Caco-2 (cell line): Measurements from ENCODE around the gene EXOSC3. TPM values are rescaled to one million over a fixed set of nuclear protein-coding genes. Genes with fewer than 3 reads are reported as not detected.
"Not testable (repeated sequence)": the region's sequence is repeated elsewhere in the genome, so short reads cannot be mapped to it uniquely, and the experiment has no call there.

Source experiments
- BruUV-seq: library from RNA; stranded (reverse); fragments of 400-500 nt; replicated peaks from 2 replicates; lab custom pipeline; 2021; lab: Mats Ljungman, UMichigan
- CTCF ChIA-PET: fragments of 300-600 bp; sonication (Branson Sonifier 250); formaldehyde crosslinking; loops from one replicate; lab custom pipeline; 2022; ENCODE audit warnings: antibody characterized with exemption; lab: Charles Lee
- POLR2A ChIA-PET: fragments of 300-600 bp; sonication (Branson Sonifier 250); formaldehyde crosslinking; loops from one replicate; lab custom pipeline; 2022; ENCODE audit warnings: antibody characterized with exemption; lab: Charles Lee
- DNase-seq, 2 experiments: peaks; one replicate each; pipeline versions ENCODE4 v3.0.0 to v3.0.0-alpha.2; 2020 to 2022
- H3K27me3 ChIP-seq: replicated peaks from 2 replicates; pipeline ENCODE4 v1.6.0; 2011; ENCODE audit warnings: low read length; ENCODE audit not compliant: control insufficient read depth, insufficient read depth
- H3K36me3 ChIP-seq: 2 replicates; pipeline ENCODE4 v1.5.1; 2011; ENCODE audit warnings: low read length; ENCODE audit not compliant: control insufficient read depth, insufficient read depth
- H3K4me1 ChIP-seq: fragments of 250-450 bp; sonication (Bioruptor Pico); 2 replicates; pipeline ENCODE4 v1.5.1; 2020; ENCODE audit warnings: mild to moderate bottlenecking
- H3K4me3 ChIP-seq: 2 replicates; pipeline ENCODE4 v1.5.1; 2011; ENCODE audit warnings: low read depth, mild to moderate bottlenecking, control low read depth, low read length
- H3K9me3 ChIP-seq: fragments of 250-450 bp; sonication (Bioruptor Pico); 2 replicates; pipeline ENCODE4 v1.5.1; 2020; ENCODE audit warnings: mild to moderate bottlenecking, moderate library complexity
- H3K27ac Mint-ChIP-seq: one replicate; pipeline ENCODE4 v1.8.0; 2022; ENCODE audit warnings: mixed read lengths; ENCODE audit not compliant: unreplicated experiment
- H3K27me3 Mint-ChIP-seq: one replicate; pipeline ENCODE4 v1.8.0; 2022; ENCODE audit warnings: mixed read lengths; ENCODE audit not compliant: insufficient read depth, unreplicated experiment
- H3K36me3 Mint-ChIP-seq: one replicate; pipeline ENCODE4 v1.8.0; 2022; ENCODE audit warnings: mild to moderate bottlenecking, mixed read lengths; ENCODE audit not compliant: insufficient read depth, unreplicated experiment
- H3K4me1 Mint-ChIP-seq: one replicate; pipeline ENCODE4 v1.8.0; 2022; ENCODE audit warnings: low read depth, mixed read lengths; ENCODE audit not compliant: unreplicated experiment
- H3K4me3 Mint-ChIP-seq: one replicate; pipeline ENCODE4 v1.8.0; 2022; ENCODE audit warnings: mild to moderate bottlenecking, moderate library complexity, mixed read lengths; ENCODE audit not compliant: unreplicated experiment
- H3K9me3 Mint-ChIP-seq: one replicate; pipeline ENCODE4 v1.8.0; 2022; ENCODE audit warnings: mixed read lengths; ENCODE audit not compliant: unreplicated experiment
- intact Hi-C: fragments of 100-400 bp; cut with micrococcal nuclease; formaldehyde crosslinking; loops from one replicate; pipeline ENCODE4 v1.10.0; 2022; ENCODE audit not compliant: unreplicated experiment
- total RNA-seq: library from RNA; stranded (reverse); gene quantifications from 2 replicates; pipeline ENCODE4 v1.2.3, GENCODE V29; 2022
- TF ChIP-seq, protein P1 (sequence below), 2 experiments: fragments of 200-600 bp in 1 of 2; IDR thresholded peaks; 1 replicate in 1 of 2; 2 replicates in 1 of 2; pipeline versions ENCODE4 v1.5.1 to v1.8.0; 2011 to 2022; ENCODE audit warnings: antibody characterized with exemption in 1 of 2, control low read depth in 1 of 2, inconsistent platforms in 1 of 2, low read depth in 1 of 2, low read length in 1 of 2, mild to moderate bottlenecking in 1 of 2, moderate library complexity in 1 of 2; ENCODE audit not compliant: insufficient read depth in 1 of 2, severe bottlenecking in 1 of 2, unreplicated experiment in 1 of 2

The EXOSC3 gene
- total RNA-seq, 1 experiment from 2014 or later, result 60.3 TPM

- Mint-ChIP-seq H3K4me1 (peaks cover 5% of the 10 kb centered on the region), H3K36me3 (peaks cover 4% of the 10 kb centered on the region), H3K9me3 (no peaks in the 10 kb centered on the region), H3K4me3 (peak within 1 kb of the TSS; percentile 75), H3K27me3 (no peaks in the 10 kb centered on the region), H3K27ac (peak within 1 kb of the TSS; percentile 39)
- intact Hi-C loops, result loop anchor here (2.0 kb wide), 1 partner anchor 31 kb away; the partner anchor contains the start of gene EXOSC3
- Histone ChIP-seq H3K36me3 (no peaks in the 10 kb centered on the region), H3K4me3 (peak within 1 kb of the TSS; percentile 95), H3K27me3 (no peaks in the 10 kb centered on the region), H3K4me1 (no peaks in the 10 kb centered on the region), H3K9me3 (no peaks in the 10 kb centered on the region)
- BruUV-seq, result TSS peak; percentile 69
- TF ChIP-seq, protein P1, sequence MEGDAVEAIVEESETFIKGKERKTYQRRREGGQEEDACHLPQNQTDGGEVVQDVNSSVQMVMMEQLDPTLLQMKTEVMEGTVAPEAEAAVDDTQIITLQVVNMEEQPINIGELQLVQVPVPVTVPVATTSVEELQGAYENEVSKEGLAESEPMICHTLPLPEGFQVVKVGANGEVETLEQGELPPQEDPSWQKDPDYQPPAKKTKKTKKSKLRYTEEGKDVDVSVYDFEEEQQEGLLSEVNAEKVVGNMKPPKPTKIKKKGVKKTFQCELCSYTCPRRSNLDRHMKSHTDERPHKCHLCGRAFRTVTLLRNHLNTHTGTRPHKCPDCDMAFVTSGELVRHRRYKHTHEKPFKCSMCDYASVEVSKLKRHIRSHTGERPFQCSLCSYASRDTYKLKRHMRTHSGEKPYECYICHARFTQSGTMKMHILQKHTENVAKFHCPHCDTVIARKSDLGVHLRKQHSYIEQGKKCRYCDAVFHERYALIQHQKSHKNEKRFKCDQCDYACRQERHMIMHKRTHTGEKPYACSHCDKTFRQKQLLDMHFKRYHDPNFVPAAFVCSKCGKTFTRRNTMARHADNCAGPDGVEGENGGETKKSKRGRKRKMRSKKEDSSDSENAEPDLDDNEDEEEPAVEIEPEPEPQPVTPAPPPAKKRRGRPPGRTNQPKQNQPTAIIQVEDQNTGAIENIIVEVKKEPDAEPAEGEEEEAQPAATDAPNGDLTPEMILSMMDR (IDR thresholded peaks at IDR 0.05; ENCODE audit: insufficient read depth in 1 of 2, low read depth in 1 of 2, low read length in 1 of 2, severe bottlenecking in 1 of 2, unreplicated experiment in 1 of 2), result peak in 1 of 2 experiments; percentile 9
- DNase-seq, result peak; percentile 68 to 80
- ChIA-PET CTCF (no interaction called here), POLR2A (interaction anchor here (1.2 kb wide), 1 partner anchor 268 kb away, joined by 6 read pairs; the partner anchor contains the start of gene POLR1E)
These were observed 31.2 kb downstream of the EXOSC3 start, which contains the start of gene TRMT10B for GRCh38 chr9:37753489-37754190. TSS of gene TRMT10B (plus strand) at chr9:37753805. CDS start at chr9:37761932, 8,127 bp downstream.

DNA sequence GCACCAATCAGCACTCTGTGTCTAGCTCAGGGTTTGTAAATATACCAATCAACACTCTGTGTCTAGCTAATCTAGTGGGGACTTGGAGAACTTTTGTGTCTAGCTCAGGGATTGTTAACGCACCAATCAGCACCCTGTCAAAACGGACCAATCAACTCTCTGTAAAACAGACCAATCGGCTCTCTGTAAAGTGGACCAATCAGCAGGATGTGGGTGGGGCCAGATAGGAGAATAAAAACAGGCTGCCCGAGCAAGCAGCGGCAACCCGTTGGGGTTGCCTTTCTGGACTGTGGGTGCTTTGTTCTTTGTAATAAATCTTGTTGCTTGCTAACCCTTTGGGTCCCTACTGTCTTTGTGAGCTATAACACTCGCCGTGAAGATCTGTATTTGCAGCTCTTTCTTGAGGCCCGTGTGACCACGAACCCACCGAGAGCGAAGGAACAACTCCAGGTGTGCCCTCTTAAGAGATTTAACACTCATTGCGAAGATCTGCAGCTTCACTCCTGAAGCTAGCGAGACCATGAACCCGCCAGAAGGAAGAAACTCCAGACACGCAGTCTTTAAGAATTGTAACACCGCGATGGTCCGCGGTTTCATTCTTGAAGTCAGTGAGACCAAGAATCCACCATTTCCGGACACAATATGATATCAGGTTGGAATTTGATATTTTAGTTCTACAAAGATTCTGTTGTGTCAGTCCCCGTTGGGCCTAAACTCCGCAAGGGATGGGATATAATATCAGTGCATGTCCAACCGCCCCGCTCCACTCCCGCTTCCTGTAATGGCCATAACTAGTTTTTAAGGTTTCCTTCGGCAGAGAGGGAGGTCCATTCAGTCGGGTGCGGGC is 32.0 kb downstream of the EXOSC3 start:
- peak overlapping the region; percentile 95 for H3K4me3 ChIP-seq
- H3K27ac Mint-ChIP-seq, result peak overlapping the region; percentile 39
- H3K27me3 Mint-ChIP-seq, result no peaks in the 10 kb centered on the region
- H3K36me3 Mint-ChIP-seq, result peaks cover 4% of the 10 kb centered on the region
- ChIA-PET POLR2A (interaction anchor here (1.2 kb wide), 1 partner anchor 267 kb away, joined by 6 read pairs; the partner anchor contains the start of gene POLR1E), CTCF (interaction anchor here (0.7 kb wide), 1 partner anchor 636 kb away, joined by 3 read pairs; no protein-coding TSS in a partner anchor)
- intact Hi-C loops, result loop anchor here (2.0 kb wide), 1 partner anchor 32 kb away; the partner anchor contains the start of gene EXOSC3
- no peaks in the 10 kb centered on the region for H3K27me3 ChIP-seq
- BruUV-seq, result no TSS peak
- DNase-seq, result no peak
- H3K4me1 Mint-ChIP-seq, result peaks cover 5% of the 10 kb centered on the region
- H3K36me3 ChIP-seq, result no peaks in the 10 kb centered on the region
- no peaks in the 10 kb centered on the region for H3K9me3 ChIP-seq
- no peaks in the 10 kb centered on the region for H3K4me1 ChIP-seq
- H3K9me3 Mint-ChIP-seq, result no peaks in the 10 kb centered on the region
- TF ChIP-seq, protein P1 (IDR thresholded peaks at IDR 0.05; ENCODE audit: insufficient read depth in 1 of 2, low read depth in 1 of 2, low read length in 1 of 2, severe bottlenecking in 1 of 2, unreplicated experiment in 1 of 2), result no peak
- H3K4me3 Mint-ChIP-seq, result peak overlapping the region; percentile 75

- H3K4me3 ChIP-seq, H3K4me1 ChIP-seq, H3K27me3 Mint-ChIP-seq, H3K9me3 ChIP-seq, H3K4me3 Mint-ChIP-seq, H3K4me1 Mint-ChIP-seq, DNase-seq, BruUV-seq, H3K36me3 ChIP-seq, H3K36me3 Mint-ChIP-seq, H3K27me3 ChIP-seq, H3K9me3 Mint-ChIP-seq, H3K27ac Mint-ChIP-seq: not testable (repeated sequence)
- ChIA-PET CTCF (interaction anchor here (0.7 kb wide), 1 partner anchor 637 kb away, joined by 3 read pairs; no protein-coding TSS in a partner anchor), POLR2A (interaction anchor here (1.2 kb wide), 1 partner anchor 267 kb away, joined by 6 read pairs; the partner anchor contains the start of gene POLR1E)
- intact Hi-C loops, result loop anchor here (2.0 kb wide), 1 partner anchor 33 kb away; the partner anchor contains the start of gene EXOSC3
These were observed 32.8 kb downstream of the EXOSC3 start for GRCh38 chr9:37752112-37752511.

- H3K9me3 Mint-ChIP-seq, H3K9me3 ChIP-seq, BruUV-seq, H3K4me3 ChIP-seq, POLR2A ChIA-PET, H3K36me3 Mint-ChIP-seq, DNase-seq, H3K27ac Mint-ChIP-seq, H3K4me1 Mint-ChIP-seq, CTCF ChIA-PET, H3K27me3 Mint-ChIP-seq, H3K36me3 ChIP-seq, H3K4me3 Mint-ChIP-seq, H3K4me1 ChIP-seq, H3K27me3 ChIP-seq: not testable (repeated sequence)
- intact Hi-C loops, result loop anchor here (2.0 kb wide), 1 partner anchor 33 kb away; the partner anchor contains the start of gene EXOSC3
These were observed 33.2 kb downstream of the EXOSC3 start for GRCh38 chr9:37751704-37752103.
